Stimulated activated naive CD8-positive, alpha-beta T cell treated with anti-CD3 and anti-CD28 coated beads, Interleukin-15, Interleukin-2, amounts not matched to agents 100 U/mL and 50 U/mL, for 24 hours (primary cell): ENCODE measurements around the gene MYZAP.

Experiments used
- ATAC-seq: fragments of 150-1000 bp; cut with Tn5 transposase; one replicate; pipeline ENCODE4 v1.10.0; 2021
- DNase-seq: peaks from one replicate; pipeline ENCODE4 v3.0.0; 2021

The MYZAP gene

DNA sequence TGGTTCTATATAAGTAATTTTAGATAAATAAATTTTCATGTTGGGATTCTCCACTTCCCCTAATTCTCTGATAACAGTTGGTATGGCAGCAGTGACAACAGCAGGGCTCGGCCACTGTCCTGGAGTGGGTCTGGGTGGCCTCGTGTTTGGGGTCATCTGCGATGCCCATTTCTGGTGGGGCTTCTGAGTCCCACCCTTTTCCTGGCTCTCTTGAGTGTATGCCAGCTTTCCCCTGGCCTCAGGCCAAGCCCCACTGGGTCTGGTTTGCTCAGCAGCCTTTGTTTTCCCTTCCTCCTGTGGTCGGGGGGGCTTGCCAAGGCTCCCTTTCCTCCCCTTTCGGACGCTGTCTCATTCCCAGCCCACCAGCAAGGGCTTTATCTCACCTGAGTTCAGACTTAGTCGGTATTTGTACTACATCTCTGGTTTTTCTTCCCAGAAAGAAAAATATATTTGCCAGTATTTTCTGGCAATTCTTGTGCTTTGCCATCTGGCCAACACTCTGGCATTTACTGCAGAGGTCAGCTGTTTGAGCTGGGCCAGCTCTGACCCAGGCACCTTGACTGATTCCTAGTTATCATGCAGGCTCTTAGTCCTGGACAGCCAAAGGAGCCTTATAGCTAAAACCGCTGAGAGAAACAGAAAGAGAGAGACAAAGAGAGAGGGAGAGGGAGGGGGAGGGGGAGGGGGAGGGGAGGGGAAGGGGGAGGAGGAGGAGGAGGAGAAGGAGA lies 35.2 kb downstream of the MYZAP start:
- ATAC-seq: no peak
- DNase-seq: no peak

DNA sequence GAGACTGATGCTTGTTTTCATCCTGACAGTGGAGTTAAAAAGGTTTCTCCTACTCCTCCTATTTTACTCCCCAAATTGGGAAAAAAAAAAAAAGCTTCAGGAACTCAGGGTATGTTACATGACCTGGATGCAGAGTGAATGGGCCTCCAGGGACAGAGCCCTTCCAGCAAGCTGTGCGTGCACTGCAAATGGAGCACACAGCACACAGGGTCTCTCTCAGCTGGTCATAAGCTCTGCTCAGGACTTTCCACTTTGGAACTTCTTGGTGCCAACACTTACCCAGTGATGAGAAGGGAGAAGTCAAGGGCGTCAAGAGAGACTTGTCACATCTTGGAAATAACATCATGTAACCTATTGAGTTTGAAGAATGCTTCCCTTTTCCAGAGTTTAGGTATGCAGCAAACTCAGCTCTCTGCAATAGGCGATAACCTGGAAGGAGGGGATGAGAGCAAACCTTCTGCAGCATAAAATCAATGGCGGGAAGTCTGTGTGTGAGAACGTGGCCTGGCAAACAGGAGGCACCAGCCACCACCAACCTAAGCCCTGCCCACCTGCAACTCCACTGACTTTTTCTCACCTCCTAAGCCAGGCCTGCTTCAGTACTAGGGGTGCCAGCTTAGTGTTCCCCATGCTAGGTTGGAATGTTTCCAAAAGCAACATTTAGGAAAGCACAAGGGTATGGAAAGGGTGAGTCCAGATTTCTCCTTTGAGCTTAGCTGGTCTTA lies 39.8 kb downstream of the MYZAP start:
- ATAC-seq (no peak), DNase-seq (no peak)

- no peak for ATAC-seq
- DNase-seq: no peak
Observed at GRCh38 chr15:57634290-57634689, 42.6 kb downstream of the MYZAP start.

DNA sequence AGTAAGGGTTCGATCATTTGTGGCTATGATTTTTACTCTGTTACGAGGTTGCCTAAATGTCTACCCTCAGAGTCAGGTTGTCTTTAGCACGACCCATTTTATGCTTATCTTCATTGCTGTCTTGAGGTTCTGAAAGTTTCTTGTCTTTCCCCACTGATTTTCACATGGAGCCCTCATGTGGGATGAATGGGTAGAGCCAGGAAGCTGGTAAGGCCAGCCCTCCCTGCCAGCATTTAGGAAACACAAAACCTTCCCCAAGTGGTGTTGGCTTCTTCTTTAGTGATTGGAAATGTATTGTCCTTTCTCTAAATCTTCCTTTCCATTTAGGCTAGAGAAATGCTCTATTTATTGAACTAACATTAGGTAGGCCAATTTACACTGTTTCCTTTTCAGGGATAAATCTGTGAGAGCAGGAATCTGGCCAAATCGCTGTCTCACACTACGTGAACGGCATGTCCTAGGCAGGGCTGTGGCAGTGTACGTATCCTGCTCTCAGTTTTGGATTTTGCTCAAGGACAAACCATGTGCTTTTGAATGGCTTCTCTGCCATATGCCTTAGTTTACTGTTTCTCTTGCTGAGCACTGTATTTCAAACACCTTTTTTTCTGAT lies 43.7 kb downstream of the MYZAP start:
- no peak for DNase-seq
- no peak for ATAC-seq

GRCh38 chr15:57637846-57638245 lies 46.1 kb downstream of the MYZAP start:
- DNase-seq (no peak), ATAC-seq (no peak)

DNA sequence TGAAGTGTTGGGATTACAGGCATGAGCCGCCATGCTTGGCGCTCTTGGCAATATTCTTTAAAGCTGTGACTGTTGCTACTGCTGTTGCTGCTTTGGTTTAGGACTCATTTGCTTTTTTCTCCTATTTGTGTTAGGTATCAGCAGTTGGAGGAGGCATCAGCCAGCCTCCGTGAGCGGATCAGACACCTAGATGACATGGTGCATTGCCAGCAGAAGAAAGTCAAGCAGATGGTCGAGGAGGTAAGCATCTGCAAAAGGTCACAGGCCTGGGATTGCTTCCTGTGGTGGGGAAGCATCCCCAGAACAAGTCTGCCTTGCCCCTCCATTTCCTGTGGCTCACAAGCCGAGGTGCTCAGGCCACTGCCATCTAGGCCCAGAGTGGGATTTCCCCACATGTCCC lies 47.6 kb downstream of the MYZAP start:
- no peak for ATAC-seq
- DNase-seq: no peak

- ATAC-seq (peak; percentile 76), DNase-seq (peak; percentile 20)
Observed at GRCh38 chr15:57640930-57641682, 49.4 kb downstream of the MYZAP start.

GRCh38 chr15:57643826-57644225 lies 52.1 kb downstream of the MYZAP start:
- ATAC-seq: no peak

DNA sequence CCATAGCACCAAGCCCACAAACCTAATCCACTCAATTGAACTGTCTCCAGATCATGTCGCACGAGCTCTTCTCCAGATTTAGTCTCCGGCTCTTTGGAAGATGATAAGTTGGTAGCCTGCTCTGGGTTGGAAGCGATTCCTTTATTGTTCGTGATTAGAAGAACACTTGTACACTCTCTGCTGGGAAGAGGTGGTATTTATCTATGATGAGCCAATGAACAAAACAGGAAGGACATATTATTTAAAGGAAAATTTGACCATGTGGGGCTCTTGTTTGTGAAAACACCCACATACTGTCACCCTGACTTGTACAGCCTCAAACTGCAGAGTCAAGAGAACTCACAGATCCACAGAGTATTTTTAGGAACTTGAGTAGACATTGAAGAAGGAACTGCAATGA lies 54.4 kb downstream of the MYZAP start:
- ATAC-seq: no peak

More at GRCh38 chr15:57643826-57644225, 52.1 kb downstream of the MYZAP start:
- DNase-seq: no peak

GRCh38 chr15:57647071-57647790 lies 55.5 kb downstream of the MYZAP start:
- ATAC-seq (no peak), DNase-seq (no peak)

More for the DNA sequence above, 54.4 kb downstream of the MYZAP start:
- DNase-seq: no peak

GRCh38 chr15:57647791-57648130 lies 56.1 kb downstream of the MYZAP start:
- ATAC-seq: no peak
- no peak for DNase-seq

DNA sequence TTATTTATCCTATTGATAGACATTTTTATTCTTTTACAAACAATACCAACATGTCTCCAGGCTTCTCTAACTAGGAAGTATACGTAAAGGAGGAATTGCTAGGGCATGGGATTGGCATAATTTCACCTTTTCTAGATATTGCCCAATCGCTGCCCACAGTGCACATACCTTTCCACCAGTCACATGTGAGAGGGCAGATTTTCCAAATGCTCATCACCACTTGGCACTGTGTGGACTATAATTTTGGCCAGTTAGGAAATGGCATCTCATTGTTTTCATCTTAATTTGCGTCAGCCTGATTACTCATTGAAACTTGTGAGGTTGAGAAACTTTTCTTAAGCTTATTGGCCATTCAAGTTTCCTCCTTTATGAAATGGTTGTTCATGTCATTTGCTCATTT lies 57.4 kb downstream of the MYZAP start:
- no peak for ATAC-seq

GRCh38 chr15:57651445-57651844 lies 59.7 kb downstream of the MYZAP start:
- DNase-seq (no peak), ATAC-seq (no peak)

More for the DNA sequence above, 57.4 kb downstream of the MYZAP start:
- no peak for DNase-seq

GRCh38 chr15:57652481-57652880 lies 60.8 kb downstream of the MYZAP start:
- ATAC-seq: no peak
- DNase-seq: no peak

DNA sequence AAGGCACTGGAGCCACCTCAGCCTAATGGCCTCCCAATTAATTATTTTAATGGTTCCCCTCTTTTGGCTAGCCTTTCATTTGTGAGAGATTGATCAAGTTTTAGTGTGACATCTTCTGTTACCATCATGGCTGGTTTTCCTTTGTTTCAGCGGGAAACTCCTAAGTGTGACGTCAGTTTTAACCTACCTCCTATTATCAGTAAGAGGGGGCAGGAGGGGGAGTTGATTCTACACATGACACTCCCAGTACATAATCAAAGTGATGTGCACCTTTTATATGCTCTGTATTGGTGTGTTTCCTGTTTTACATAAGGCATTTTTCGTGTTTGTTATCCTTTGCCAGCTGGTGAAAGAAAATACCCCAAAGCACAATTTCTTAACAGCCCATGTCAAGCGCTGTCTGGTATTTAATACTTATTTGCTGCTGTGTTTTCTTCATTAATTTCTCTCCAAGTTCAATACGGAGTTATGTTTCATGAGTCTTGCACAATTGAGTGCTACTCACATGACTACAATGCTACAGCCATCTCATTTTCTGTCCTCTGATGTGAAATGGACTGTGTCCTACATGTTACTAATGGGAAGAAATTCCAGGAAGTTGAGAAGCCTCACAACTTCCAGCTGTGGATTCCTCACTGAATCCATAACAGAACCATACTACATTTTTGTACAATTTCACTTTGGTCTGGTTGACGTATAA lies 62.6 kb downstream of the MYZAP start:
- ATAC-seq: no peak
- no peak for DNase-seq

DNA sequence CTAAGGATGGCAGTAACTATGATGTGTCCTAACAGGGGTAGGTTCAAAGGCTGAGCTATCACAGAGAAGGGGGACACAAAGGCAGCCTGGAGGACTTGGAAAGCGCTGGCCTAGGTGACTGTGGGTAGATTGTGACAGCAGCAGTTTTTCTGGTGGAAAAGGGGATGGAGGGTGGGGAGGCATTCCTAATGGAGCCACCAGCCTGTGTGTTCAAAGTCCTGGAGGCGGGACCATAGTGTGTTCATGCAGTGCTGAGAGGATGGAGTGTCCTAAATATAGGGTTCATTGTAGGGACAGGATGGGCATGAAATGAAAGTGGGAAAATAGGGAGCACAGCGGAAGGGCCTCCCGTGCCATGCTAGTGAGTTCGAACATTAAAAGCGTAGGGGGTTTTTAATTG lies 63.3 kb downstream of the MYZAP start:
- ATAC-seq (no peak), DNase-seq (no peak)

- no peak for ATAC-seq
- no peak for DNase-seq
Observed at GRCh38 chr15:57655809-57656208, 64.1 kb downstream of the MYZAP start.

GRCh38 chr15:57656434-57656833 lies 64.7 kb downstream of the MYZAP start:
- DNase-seq (no peak), ATAC-seq (no peak)

GRCh38 chr15:57657619-57658018 lies 65.9 kb downstream of the MYZAP start:
- DNase-seq: no peak
- ATAC-seq: no peak

DNA sequence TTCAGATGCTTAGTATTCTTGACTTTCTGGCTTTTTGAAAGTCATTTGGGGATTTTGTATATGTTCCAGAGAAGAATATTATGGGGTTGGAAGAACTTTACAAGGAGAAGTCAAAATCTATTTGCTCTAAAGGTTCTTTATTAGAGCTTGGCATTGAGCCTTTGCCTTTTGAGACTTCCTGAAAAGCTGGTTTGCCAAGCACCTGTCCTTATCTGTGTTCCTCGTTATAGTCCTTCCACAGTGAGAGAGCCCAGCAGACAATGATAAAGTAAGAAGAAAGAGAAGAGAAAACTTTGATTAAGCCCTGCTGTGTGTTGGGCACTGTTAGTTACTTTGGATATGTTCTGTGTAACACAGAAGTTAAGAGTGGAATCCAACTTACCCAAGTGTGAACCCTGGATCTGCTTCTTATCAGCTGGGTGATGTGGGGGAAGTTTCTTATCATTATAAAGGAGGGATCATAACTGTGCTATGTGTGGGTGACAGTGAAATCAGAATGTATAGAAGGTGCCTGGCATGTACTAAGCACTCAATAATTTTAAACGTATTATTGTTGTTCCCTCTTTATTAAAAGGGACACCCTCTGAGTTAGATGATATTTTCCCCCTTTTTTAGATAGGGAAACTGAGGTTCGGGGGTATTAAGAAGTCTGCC lies 70.5 kb downstream of the MYZAP start:
- no peak for DNase-seq
- ATAC-seq: no peak

- ATAC-seq: no peak
Observed at GRCh38 chr15:57662802-57663201, 71.1 kb downstream of the MYZAP start.

More at GRCh38 chr15:57662802-57663201, 71.1 kb downstream of the MYZAP start:
- DNase-seq: no peak
